Parathyroid adenoma (tissue), 2 donors: Measurements from ENCODE around the gene INSM1.
A peak's percentile ranks its signal among the peaks of the same experiment; 100 is the strongest.

ENCODE experiments used
- H2AFZ ChIP-seq: fragments of 300-600 bp; sonication (generic); one replicate; pipeline ENCODE4 v1.7.0; 2017; ENCODE audit warnings: antibody characterized with exemption, mild to moderate bottlenecking
- H3K27ac ChIP-seq: fragments of 300-600 bp; sonication (generic); one replicate; pipeline ENCODE4 v1.7.0; 2017
- H3K27me3 ChIP-seq: fragments of 300-600 bp; sonication (generic); one replicate; pipeline ENCODE4 v1.7.0; 2017; ENCODE audit warnings: low read length; ENCODE audit not compliant: control insufficient read depth, insufficient read depth
- H3K36me3 ChIP-seq: fragments of 300-600 bp; sonication (generic); one replicate; pipeline ENCODE4 v1.7.0; 2017; ENCODE audit warnings: low read length; ENCODE audit not compliant: control insufficient read depth, insufficient read depth
- H3K4me1 ChIP-seq: fragments of 300-600 bp; sonication (generic); one replicate; pipeline ENCODE4 v1.7.0; 2017; ENCODE audit warnings: control low read depth
- H3K4me2 ChIP-seq: fragments of 300-600 bp; sonication (generic); one replicate; pipeline ENCODE4 v1.7.0; 2017; ENCODE audit warnings: low read length
- H3K4me3 ChIP-seq: fragments of 300-600 bp; sonication (generic); one replicate; pipeline ENCODE4 v1.7.0; 2017; ENCODE audit warnings: low read depth, low read length
- H3K79me2 ChIP-seq: fragments of 300-600 bp; sonication (generic); one replicate; pipeline ENCODE4 v1.7.0; 2017; ENCODE audit warnings: control low read depth
- H3K9ac ChIP-seq: fragments of 300-600 bp; sonication (generic); one replicate; pipeline ENCODE4 v1.7.0; 2017; ENCODE audit warnings: mild to moderate bottlenecking
- H3K9me3 ChIP-seq: fragments of 300-600 bp; sonication (generic); one replicate; pipeline ENCODE4 v1.7.0; 2017; ENCODE audit warnings: low read length; ENCODE audit not compliant: control insufficient read depth
- TF ChIP-seq, protein P1 (sequence below): fragments of 300-600 bp; sonication (generic); IDR thresholded peaks from one replicate; pipeline ENCODE4 v1.7.0; 2017; ENCODE audit warnings: antibody characterized with exemption, mild to moderate bottlenecking
- donor health status: primary hyperparathyroidism.

Gene INSM1

DNA sequence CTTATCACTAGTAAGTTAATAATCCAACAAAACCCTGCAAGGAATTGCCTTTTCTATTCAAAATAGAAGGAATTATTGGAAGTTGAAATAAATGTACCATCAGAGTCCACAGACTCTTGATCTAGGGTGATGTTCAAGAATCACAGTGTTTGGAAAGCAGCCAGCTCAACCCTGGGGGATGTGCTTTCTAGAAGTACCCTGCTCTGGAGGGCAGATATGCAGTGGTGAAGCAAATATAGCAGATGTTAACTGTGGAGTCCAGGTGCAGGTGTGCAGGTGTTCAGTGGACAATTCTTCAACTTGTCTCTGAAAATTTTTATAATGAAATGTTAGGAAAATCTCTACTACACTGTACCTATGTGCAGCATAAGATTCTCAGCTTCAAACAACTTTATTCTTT, 9.1 kb upstream of the INSM1 start:
- Histone ChIP-seq H3K9me3 (no peaks in the 10 kb centered on the region), H3K27ac (no peak overlapping the region), H3K4me2 (no peak overlapping the region), H3K79me2 (no peaks in the 10 kb centered on the region), H3K9ac (no peak overlapping the region), H3K27me3 (peaks cover 2% of the 10 kb centered on the region), H3K4me1 (no peaks in the 10 kb centered on the region), H3K4me3 (no peak overlapping the region), H3K36me3 (no peaks in the 10 kb centered on the region), H2AFZ (no peak overlapping the region)
- TF ChIP-seq, protein P1, sequence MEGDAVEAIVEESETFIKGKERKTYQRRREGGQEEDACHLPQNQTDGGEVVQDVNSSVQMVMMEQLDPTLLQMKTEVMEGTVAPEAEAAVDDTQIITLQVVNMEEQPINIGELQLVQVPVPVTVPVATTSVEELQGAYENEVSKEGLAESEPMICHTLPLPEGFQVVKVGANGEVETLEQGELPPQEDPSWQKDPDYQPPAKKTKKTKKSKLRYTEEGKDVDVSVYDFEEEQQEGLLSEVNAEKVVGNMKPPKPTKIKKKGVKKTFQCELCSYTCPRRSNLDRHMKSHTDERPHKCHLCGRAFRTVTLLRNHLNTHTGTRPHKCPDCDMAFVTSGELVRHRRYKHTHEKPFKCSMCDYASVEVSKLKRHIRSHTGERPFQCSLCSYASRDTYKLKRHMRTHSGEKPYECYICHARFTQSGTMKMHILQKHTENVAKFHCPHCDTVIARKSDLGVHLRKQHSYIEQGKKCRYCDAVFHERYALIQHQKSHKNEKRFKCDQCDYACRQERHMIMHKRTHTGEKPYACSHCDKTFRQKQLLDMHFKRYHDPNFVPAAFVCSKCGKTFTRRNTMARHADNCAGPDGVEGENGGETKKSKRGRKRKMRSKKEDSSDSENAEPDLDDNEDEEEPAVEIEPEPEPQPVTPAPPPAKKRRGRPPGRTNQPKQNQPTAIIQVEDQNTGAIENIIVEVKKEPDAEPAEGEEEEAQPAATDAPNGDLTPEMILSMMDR: no peak

DNA sequence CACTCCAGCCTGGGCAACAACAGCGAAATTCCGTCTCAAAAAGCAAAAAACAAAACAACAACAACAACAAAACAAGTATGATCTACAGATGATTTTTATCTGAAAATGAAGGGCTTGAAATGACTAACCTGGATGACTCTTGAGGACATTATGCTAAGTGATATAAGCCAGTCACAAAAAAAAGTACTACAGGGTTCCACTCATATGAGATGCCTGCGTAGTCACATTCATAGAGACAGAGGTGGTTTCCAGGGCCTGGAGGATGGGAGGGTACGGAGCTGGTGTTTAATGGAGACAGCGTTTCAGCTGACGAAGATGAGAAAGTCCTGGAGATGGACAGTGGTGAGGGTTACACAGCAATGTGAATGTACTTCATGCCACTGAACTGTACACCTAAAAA, 8.3 kb upstream of the INSM1 start:
- H3K4me3 ChIP-seq: no peak overlapping the region
- no peak overlapping the region for H3K27ac ChIP-seq
- H3K9ac ChIP-seq: no peak overlapping the region
- no peak overlapping the region for H2AFZ ChIP-seq
- peaks cover 2% of the 10 kb centered on the region for H3K27me3 ChIP-seq
- H3K9me3 ChIP-seq: no peaks in the 10 kb centered on the region
- H3K4me1 ChIP-seq: no peaks in the 10 kb centered on the region
- no peaks in the 10 kb centered on the region for H3K36me3 ChIP-seq
- no peaks in the 10 kb centered on the region for H3K79me2 ChIP-seq
- TF ChIP-seq, protein P1: no peak
- H3K4me2 ChIP-seq: no peak overlapping the region

DNA sequence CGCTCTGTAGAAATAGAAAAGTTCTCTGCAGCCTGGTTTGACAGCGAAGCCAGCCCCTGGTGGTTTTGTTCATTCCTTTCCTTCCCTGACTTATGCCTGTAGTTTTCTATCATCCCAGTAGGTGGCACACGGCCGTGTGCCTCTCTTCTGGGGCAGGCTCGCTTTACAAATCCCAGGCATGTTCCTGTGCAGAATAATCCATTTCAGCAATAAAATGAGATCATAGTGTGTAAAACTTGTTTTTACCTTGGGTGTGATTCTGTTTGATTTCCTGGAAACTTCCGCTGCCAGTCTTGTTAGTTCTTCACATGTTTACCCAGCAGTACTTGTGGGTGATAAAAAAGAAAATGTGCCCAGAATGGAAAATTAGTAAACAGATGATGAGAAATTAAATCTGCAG, 7.4 kb upstream of the INSM1 start:
- Histone ChIP-seq H2AFZ (peak overlapping the region; percentile 59), H3K36me3 (no peaks in the 10 kb centered on the region), H3K27me3 (peaks cover 2% of the 10 kb centered on the region), H3K4me2 (no peak overlapping the region), H3K4me1 (no peaks in the 10 kb centered on the region), H3K9me3 (no peaks in the 10 kb centered on the region), H3K27ac (no peak overlapping the region), H3K9ac (no peak overlapping the region), H3K79me2 (no peaks in the 10 kb centered on the region), H3K4me3 (no peak overlapping the region)
- TF ChIP-seq, protein P1: peak; percentile 64

DNA sequence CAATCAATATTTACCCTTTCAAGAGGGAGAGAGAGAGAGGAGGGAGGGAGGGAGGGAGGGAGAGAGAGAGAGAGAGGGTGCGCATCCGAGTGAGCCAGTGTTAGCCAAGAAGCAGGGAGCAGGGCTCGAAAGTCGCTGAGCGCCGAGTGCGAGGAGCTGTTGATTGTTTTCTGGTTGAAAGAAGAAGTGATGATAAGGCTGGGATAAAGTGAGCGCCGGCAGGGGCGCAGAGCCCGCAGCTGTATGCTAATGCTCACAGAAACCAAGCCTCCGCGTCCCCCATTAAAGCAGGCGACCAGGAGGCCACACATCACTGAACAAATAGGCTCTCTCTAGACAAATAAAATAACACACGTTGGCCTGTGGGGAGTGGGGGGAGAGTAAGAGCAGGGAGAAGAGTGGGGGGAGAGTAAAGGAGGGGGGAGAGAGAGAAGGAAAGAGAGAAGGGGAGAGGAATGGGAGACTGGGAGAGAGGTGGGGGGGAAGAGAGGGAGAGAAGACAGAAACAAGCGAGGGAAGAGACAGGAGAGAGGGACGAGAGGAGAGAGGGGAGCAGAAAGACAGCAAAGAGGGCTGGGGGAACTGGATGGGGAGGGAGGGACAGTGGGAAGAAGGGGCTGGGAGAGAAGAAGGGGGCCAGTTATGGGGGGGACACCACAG, 5.0 kb upstream of the INSM1 start:
- no peak overlapping the region for H3K9ac ChIP-seq
- peaks cover 2% of the 10 kb centered on the region for H3K27me3 ChIP-seq
- no peaks in the 10 kb centered on the region for H3K36me3 ChIP-seq
- no peak overlapping the region for H3K4me3 ChIP-seq
- no peak overlapping the region for H3K27ac ChIP-seq
- no peaks in the 10 kb centered on the region for H3K79me2 ChIP-seq
- no peak overlapping the region for H3K4me2 ChIP-seq
- TF ChIP-seq, protein P1: no peak
- no peak overlapping the region for H2AFZ ChIP-seq
- no peaks in the 10 kb centered on the region for H3K9me3 ChIP-seq
- no peaks in the 10 kb centered on the region for H3K4me1 ChIP-seq

DNA sequence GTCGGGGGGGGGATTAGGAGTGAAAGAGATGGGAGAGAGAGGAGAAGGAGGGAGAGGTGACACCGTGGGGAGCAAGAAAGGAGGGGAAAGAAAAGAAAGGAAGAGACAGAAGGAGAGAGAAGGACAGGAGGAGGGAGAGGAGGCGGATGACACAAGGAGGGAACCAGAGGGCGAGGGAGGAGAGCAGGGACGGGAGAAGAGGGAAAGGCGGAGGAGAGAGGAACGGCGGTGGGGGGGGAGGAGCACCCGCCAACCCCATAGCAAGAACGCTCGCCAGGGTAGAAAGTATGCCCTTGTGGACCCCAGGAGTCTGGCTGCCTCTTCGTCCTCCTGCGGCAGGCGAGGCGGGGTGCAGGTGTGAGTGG, 4.5 kb upstream of the INSM1 start:
- no peaks in the 10 kb centered on the region for H3K4me1 ChIP-seq
- H3K27ac ChIP-seq: no peak overlapping the region
- no peak overlapping the region for H3K4me2 ChIP-seq
- no peaks in the 10 kb centered on the region for H3K36me3 ChIP-seq
- H3K4me3 ChIP-seq: no peak overlapping the region
- peaks cover 2% of the 10 kb centered on the region for H3K27me3 ChIP-seq
- no peak overlapping the region for H3K9ac ChIP-seq
- H3K9me3 ChIP-seq: no peaks in the 10 kb centered on the region
- no peak overlapping the region for H2AFZ ChIP-seq
- no peaks in the 10 kb centered on the region for H3K79me2 ChIP-seq
- TF ChIP-seq, protein P1: no peak
